WTC11 (cell line): ENCODE data around the gene ADGRL3. TPM values are rescaled to one million over a fixed set of nuclear protein-coding genes. Genes with fewer than 3 reads are reported as not detected.

Source experiments
- ATAC-seq: fragments of 200-7000 bp; cut with Tn5 transposase; 2 replicates; pipeline ENCODE4 v1.10.0; 2021; ENCODE audit warnings: mild to moderate bottlenecking, moderate library complexity
- CTCF ChIA-PET: fragments of 300-600 bp; sonication (Branson Sonifier 250); formaldehyde crosslinking; loops from one replicate; lab custom pipeline; 2021; ENCODE audit warnings: antibody characterized with exemption; lab: Charles Lee
- POLR2A ChIA-PET: fragments of 350-600 bp; sonication (Branson Sonifier 250); formaldehyde crosslinking; loops from one replicate; lab custom pipeline; 2021; ENCODE audit warnings: antibody characterized with exemption; lab: Charles Lee
- DNase-seq: peaks from one replicate; pipeline ENCODE4 v3.0.0; 2021; ENCODE audit warnings: low spot score
- H3K27ac Mint-ChIP-seq: 2 replicates; pipeline ENCODE4 v1.8.0; 2021; ENCODE audit warnings: mixed read lengths
- H3K27me3 Mint-ChIP-seq: 2 replicates; pipeline ENCODE4 v1.8.0; 2021; ENCODE audit warnings: low read depth, mild to moderate bottlenecking, moderate library complexity, mixed read lengths
- H3K36me3 Mint-ChIP-seq: 2 replicates; pipeline ENCODE4 v1.8.0; 2021; ENCODE audit warnings: mixed read lengths
- H3K4me1 Mint-ChIP-seq: 2 replicates; pipeline ENCODE4 v1.8.0; 2022; ENCODE audit warnings: mixed read lengths
- H3K4me3 Mint-ChIP-seq: 2 replicates; pipeline ENCODE4 v1.8.0; 2021; ENCODE audit warnings: mild to moderate bottlenecking, moderate library complexity, mixed read lengths
- H3K9me3 Mint-ChIP-seq: 2 replicates; pipeline ENCODE4 v1.8.0; 2021; ENCODE audit warnings: mixed read lengths
- AR ChIP-seq: fragments of 250-450 bp; sonication (Bioruptor Pico); IDR thresholded peaks from 2 replicates; pipeline ENCODE4 v1.9.0; 2021; ENCODE audit warnings: mild to moderate bottlenecking
- ARID4B ChIP-seq: sonication (generic); formaldehyde crosslinking; IDR thresholded peaks from 2 replicates; pipeline ENCODE4 v1.8.0; 2023; ENCODE audit warnings: missing genetic modification reagents, mild to moderate bottlenecking, borderline replicate concordance
- ATF1 ChIP-seq: sonication (generic); formaldehyde crosslinking; IDR thresholded peaks from 2 replicates; pipeline ENCODE4 v1.8.1; 2023; ENCODE audit warnings: mild to moderate bottlenecking, moderate library complexity, missing genetic modification reagents
- CREM ChIP-seq: sonication (generic); formaldehyde crosslinking; IDR thresholded peaks from 2 replicates; pipeline ENCODE4 v1.8.1; 2022; ENCODE audit warnings: mild to moderate bottlenecking, missing genetic modification reagents, moderate library complexity
- E2F5 ChIP-seq: sonication (generic); formaldehyde crosslinking; IDR thresholded peaks from 2 replicates; pipeline ENCODE4 v1.8.1; 2022; ENCODE audit warnings: mild to moderate bottlenecking, moderate library complexity, missing genetic modification reagents
- ESRRA ChIP-seq: sonication (generic); formaldehyde crosslinking; IDR thresholded peaks from 2 replicates; pipeline ENCODE4 v1.8.1; 2022; ENCODE audit warnings: mild to moderate bottlenecking, missing genetic modification reagents, borderline replicate concordance
- FOXJ3 ChIP-seq: sonication (generic); formaldehyde crosslinking; IDR thresholded peaks from 2 replicates; pipeline ENCODE4 v1.9.0; 2021; ENCODE audit warnings: missing genetic modification reagents, mild to moderate bottlenecking, borderline replicate concordance
- GABPB1 ChIP-seq: sonication (generic); formaldehyde crosslinking; IDR thresholded peaks from 2 replicates; pipeline ENCODE4 v1.8.1; 2023; ENCODE audit warnings: mild to moderate bottlenecking, missing genetic modification reagents
- HMGA2 ChIP-seq: fragments of 250-450 bp; sonication (Bioruptor Pico); IDR thresholded peaks from 2 replicates; pipeline ENCODE4 v1.4.0; 2021; ENCODE audit warnings: mild to moderate bottlenecking, moderate library complexity
- KAT7 ChIP-seq: sonication (generic); formaldehyde crosslinking; IDR thresholded peaks from 2 replicates; pipeline ENCODE4 v1.8.1; 2023; ENCODE audit warnings: missing genetic modification reagents, mild to moderate bottlenecking, borderline replicate concordance
- MAX ChIP-seq: sonication (generic); formaldehyde crosslinking; IDR thresholded peaks from 2 replicates; pipeline ENCODE4 v1.8.0; 2022; ENCODE audit warnings: mild to moderate bottlenecking, missing genetic modification reagents
- NFE2L1 ChIP-seq: sonication (generic); formaldehyde crosslinking; IDR thresholded peaks from 2 replicates; pipeline ENCODE4 v1.8.1; 2023; ENCODE audit warnings: missing genetic modification reagents
- STAT6 ChIP-seq: sonication (generic); formaldehyde crosslinking; conservative IDR thresholded peaks from 2 replicates; pipeline ENCODE4 v1.8.1; 2023; ENCODE audit warnings: mild to moderate bottlenecking, low read depth, missing genetic modification reagents, moderate library complexity
- TP53 ChIP-seq: sonication (generic); formaldehyde crosslinking; IDR thresholded peaks from 2 replicates; pipeline ENCODE4 v1.8.1; 2023; ENCODE audit warnings: mild to moderate bottlenecking, missing genetic modification reagents
- ZBTB21 ChIP-seq: sonication (generic); formaldehyde crosslinking; IDR thresholded peaks from 2 replicates; pipeline ENCODE4 v1.8.1; 2023; ENCODE audit warnings: mild to moderate bottlenecking, missing genetic modification reagents, borderline replicate concordance
- ZNF121 ChIP-seq: sonication (generic); formaldehyde crosslinking; IDR thresholded peaks from 2 replicates; pipeline ENCODE4 v1.8.0; 2023; ENCODE audit warnings: missing genetic modification reagents
- ZNF532 ChIP-seq: fragments of 250-450 bp; sonication (Bioruptor Pico); IDR thresholded peaks from 2 replicates; pipeline ENCODE4 v1.9.0; 2021; ENCODE audit warnings: mild to moderate bottlenecking, borderline replicate concordance
- total RNA-seq: library from RNA; stranded (reverse); gene quantifications from 3 replicates; pipeline ENCODE4 v1.2.3, GENCODE V29; 2021

Gene ADGRL3
- total RNA-seq, 1 experiment from 2014 or later: 8.7 TPM

- TF ChIP-seq CREM (CRISPR knock-in tag) (no peak), TP53 (CRISPR knock-in tag) (no peak), MAX (no peak), ZBTB21 (no peak), HMGA2 (CRISPR knock-in tag) (no peak), GABPB1 (no peak), ESRRA (no peak), FOXJ3 (no peak), ARID4B (no peak), E2F5 (CRISPR knock-in tag) (no peak)
Observed at GRCh38 chr4:61671599-61671998, 471.5 kb downstream of the ADGRL3 start (continued).

GRCh38 chr4:61675464-61675863 is 475.3 kb downstream of the ADGRL3 start:
- H3K4me1 Mint-ChIP-seq: no peaks in the 10 kb centered on the region
- H3K36me3 Mint-ChIP-seq: peaks cover 7% of the 10 kb centered on the region
- POLR2A ChIA-PET: no interaction called here
- no peak overlapping the region for H3K4me3 Mint-ChIP-seq
- peaks cover 18% of the 10 kb centered on the region for H3K9me3 Mint-ChIP-seq
- TF ChIP-seq NFE2L1 (no peak), KAT7 (CRISPR knock-in tag) (no peak), FOXJ3 (no peak), ESRRA (no peak), AR (CRISPR knock-in tag) (no peak)
- CTCF ChIA-PET: interaction anchor here (1.3 kb wide), 1 partner anchor 158 kb away, joined by 3 read pairs; no protein-coding TSS in a partner anchor
- ATAC-seq (no peak), DNase-seq (no peak)
- H3K27ac Mint-ChIP-seq: no peak overlapping the region
- H3K27me3 Mint-ChIP-seq: no peaks in the 10 kb centered on the region

- ChIA-PET CTCF (no interaction called here), POLR2A (no interaction called here)
- Mint-ChIP-seq H3K4me1 (peaks cover 6% of the 10 kb centered on the region), H3K36me3 (no peaks in the 10 kb centered on the region), H3K9me3 (peaks cover 5% of the 10 kb centered on the region), H3K4me3 (no peak overlapping the region), H3K27ac (no peak overlapping the region), H3K27me3 (no peaks in the 10 kb centered on the region)
- ATAC-seq (no peak), DNase-seq (no peak)
- no peak for TF ChIP-seq STAT6
- no peak for TF ChIP-seq ZNF532 (CRISPR knock-in tag)
- TF ChIP-seq ATF1: no peak
- TF ChIP-seq GABPB1: no peak
- no peak for TF ChIP-seq ZNF121 (CRISPR knock-in tag)
Observed at GRCh38 chr4:61678297-61678696, 478.2 kb downstream of the ADGRL3 start.
